Liver (tissue), 9 donors: ENCODE results near the gene ADGRB2. TPM values are rescaled to one million over a fixed set of nuclear protein-coding genes. Genes with fewer than 3 reads are reported as not detected.

Experiments
- DNase-seq: peaks from one replicate; pipeline ENCODE4 v3.0.0-alpha.2; 2017; ENCODE audit warnings: low spot score
- H3K27ac ChIP-seq, 2 donors: one replicate each; pipeline ENCODE4 v1.7.0; 2013; ENCODE audit warnings: inconsistent platforms in 2 of 2, low read length in 2 of 2, control low read depth in 1 of 2, low read depth in 1 of 2, mild to moderate bottlenecking in 1 of 2
- H3K27me3 ChIP-seq, 4 donors: one replicate each; pipeline versions ENCODE4 v1.6.1 to v1.7.0; 2013; ENCODE audit warnings: low read length in 3 of 4, inconsistent platforms in 1 of 4, mild to moderate bottlenecking in 1 of 4, moderate library complexity in 1 of 4; ENCODE audit not compliant: control insufficient read depth in 4 of 4, insufficient read depth in 4 of 4
- H3K36me3 ChIP-seq, 4 donors: one replicate each; pipeline versions ENCODE4 v1.6.1 to v1.7.0; 2013; ENCODE audit warnings: low read length in 3 of 4, mild to moderate bottlenecking in 3 of 4, low read depth in 1 of 4, moderate library complexity in 1 of 4; ENCODE audit not compliant: control insufficient read depth in 4 of 4, insufficient read depth in 3 of 4
- H3K4me1 ChIP-seq, 4 donors: one replicate each; pipeline versions ENCODE4 v1.6.1 to v1.7.0; 2013; ENCODE audit warnings: low read length in 3 of 4, mild to moderate bottlenecking in 3 of 4, moderate library complexity in 1 of 4; ENCODE audit not compliant: control insufficient read depth in 4 of 4, insufficient read depth in 4 of 4
- H3K4me3 ChIP-seq, 3 donors: one replicate each; pipeline versions ENCODE4 v1.6.1 to v1.7.0; 2013; ENCODE audit warnings: low read length in 3 of 3, control low read depth in 1 of 3, low read depth in 1 of 3, mild to moderate bottlenecking in 1 of 3
- H3K9ac ChIP-seq, 2 donors: one replicate each; pipeline ENCODE4 v1.7.0; 2013; ENCODE audit warnings: low read length in 2 of 2, mild to moderate bottlenecking in 2 of 2, moderate library complexity in 2 of 2, control low read depth in 1 of 2, low read depth in 1 of 2
- H3K9me3 ChIP-seq, 4 donors: one replicate each; pipeline versions ENCODE4 v1.6.1 to v1.7.0; 2013; ENCODE audit warnings: low read length in 3 of 4; ENCODE audit not compliant: control insufficient read depth in 4 of 4
- ATF3 ChIP-seq: IDR thresholded peaks from 2 replicates; pipeline ENCODE4 v1.6.1; 2016; ENCODE audit warnings: antibody characterized with exemption
- CTCF ChIP-seq: fragments of 150-350 bp; IDR thresholded peaks from 2 replicates; pipeline ENCODE4 v1.5.1; 2017; ENCODE audit warnings: improper control_type of control experiment, low read depth, low read length; ENCODE audit not compliant: missing input control
- EGR1 ChIP-seq, 2 donors: IDR thresholded peaks; 2 replicates each; pipeline ENCODE4 v1.6.1; 2016 to 2018; ENCODE audit warnings: antibody characterized with exemption in 2 of 2, low read depth in 2 of 2
- FOXA1 ChIP-seq: IDR thresholded peaks from 2 replicates; pipeline ENCODE4 v1.6.1; 2016; ENCODE audit warnings: antibody characterized with exemption
- FOXA2 ChIP-seq: IDR thresholded peaks from 2 replicates; pipeline ENCODE4 v1.6.1; 2016; ENCODE audit warnings: antibody characterized with exemption
- GABPA ChIP-seq, 2 donors: IDR thresholded peaks in 1 of 2; conservative IDR thresholded peaks in 1 of 2; 2 replicates each; pipeline ENCODE4 v1.6.1; 2016; ENCODE audit warnings: antibody characterized with exemption in 2 of 2, mild to moderate bottlenecking in 1 of 2, moderate library complexity in 1 of 2
- HNF4A ChIP-seq, 2 donors: conservative IDR thresholded peaks; 2 replicates each; pipeline ENCODE4 v1.6.1; 2016; ENCODE audit warnings: antibody characterized with exemption in 2 of 2, mild to moderate bottlenecking in 2 of 2
- HNF4G ChIP-seq: IDR thresholded peaks from 2 replicates; pipeline ENCODE4 v1.6.1; 2016; ENCODE audit warnings: antibody characterized with exemption
- JUND ChIP-seq, 2 donors: IDR thresholded peaks; 2 replicates each; pipeline ENCODE4 v1.6.1; 2016; ENCODE audit warnings: antibody characterized with exemption in 2 of 2
- MAX ChIP-seq: IDR thresholded peaks from 2 replicates; pipeline ENCODE4 v1.6.1; 2016; ENCODE audit warnings: antibody characterized with exemption
- NR2F2 ChIP-seq: IDR thresholded peaks from 2 replicates; pipeline ENCODE4 v1.6.1; 2016; ENCODE audit warnings: antibody characterized with exemption
- RAD21 ChIP-seq, 2 donors: IDR thresholded peaks; 2 replicates each; pipeline ENCODE4 v1.6.1; 2016; ENCODE audit warnings: antibody characterized with exemption in 2 of 2, mild to moderate bottlenecking in 2 of 2
- RXRA ChIP-seq, 2 donors: IDR thresholded peaks; 2 replicates each; pipeline ENCODE4 v1.6.1; 2017 to 2018; ENCODE audit warnings: antibody characterized with exemption in 2 of 2, mild to moderate bottlenecking in 1 of 2
- SP1 ChIP-seq: IDR thresholded peaks from 2 replicates; pipeline ENCODE4 v1.6.1; 2018; ENCODE audit warnings: antibody characterized with exemption, mild to moderate bottlenecking
- TAF1 ChIP-seq: conservative IDR thresholded peaks from 2 replicates; pipeline ENCODE4 v1.6.1; 2016; ENCODE audit warnings: antibody characterized with exemption, mild to moderate bottlenecking
- YY1 ChIP-seq: IDR thresholded peaks from 2 replicates; pipeline ENCODE4 v1.6.1; 2016; ENCODE audit warnings: antibody characterized with exemption, mild to moderate bottlenecking
- ZBTB33 ChIP-seq: IDR thresholded peaks from 2 replicates; pipeline ENCODE4 v1.6.1; 2016; ENCODE audit warnings: antibody characterized with exemption
- WGBS: extraction: QIAGEN DNeasy Blood & Tissue Kit; methylation state at CpG from one replicate; pipeline ENCODE4 v1.1.7; 2013; 5-methylcytosine and 5-hydroxymethylcytosine counted together
- polyA plus RNA-seq, 2 donors: library from polyadenylated mRNA; stranded (reverse) in 1 of 2; unstranded in 1 of 2; fragments of 200-250 nt in 1 of 2; fragments of >200 nt in 1 of 2; fragmentation: Nextera tagmentation in 1 of 2; extraction: Ambion mirVana in 1 of 2; gene quantifications; one replicate each; pipeline versions ENCODE4 v1.2.1 to v1.2.3, GENCODE V29; 2013 to 2015
- total RNA-seq, 2 donors: library from RNA; depleted of rRNA; stranded (reverse); fragments of >200 nt; gene quantifications; one replicate each; pipeline ENCODE4 v1.2.3, GENCODE V29; 2014
- donor health status: healthy.
- donor health status: healthy.
- donor health status: healthy.
- donor health status: healthy.
- donor health status: healthy.

ADGRB2 gene
- total and polyA plus RNA-seq, 4 donors, result under 0.01 to 0.05 (median 0.05) TPM; not detected in 1

GRCh38 chr1:31750858-31751510 is 13.2 kb downstream of the ADGRB2 start:
- no peaks in the 10 kb centered on the region for H3K27me3 ChIP-seq
- no peak for TF ChIP-seq HNF4A (conservative IDR thresholded peaks at IDR 0.05)
- no peak for TF ChIP-seq TAF1
- no peak for TF ChIP-seq FOXA1
- TF ChIP-seq NR2F2, result no peak
- no peak for TF ChIP-seq RXRA (IDR thresholded peaks at IDR 0.05)
- no peak for TF ChIP-seq RAD21 (IDR thresholded peaks at IDR 0.05)
- no peak for TF ChIP-seq JUND (IDR thresholded peaks at IDR 0.05)
- no peaks in the 10 kb centered on the region for H3K9me3 ChIP-seq
- no peak overlapping the region for H3K4me3 ChIP-seq
- DNase-seq, result no peak
- whole genome bisulfite sequencing, result 62% methylated on average over 11 of the region's 11 CpGs
- H3K9ac ChIP-seq, result no peak overlapping the region
- no peaks in the 10 kb centered on the region for H3K36me3 ChIP-seq
- H3K4me1 ChIP-seq, result peaks cover 5 to 18% (median 9%) of the 10 kb centered on the region in 4 donors
- H3K27ac ChIP-seq, result no peak overlapping the region

- Histone ChIP-seq H3K4me3 (no peak overlapping the region), H3K9me3 (no peaks in the 10 kb centered on the region), H3K27me3 (no peaks in the 10 kb centered on the region), H3K27ac (no peak overlapping the region), H3K9ac (no peak overlapping the region), H3K4me1 (peaks cover 5 to 18% (median 12%) of the 10 kb centered on the region in 4 donors), H3K36me3 (no peaks in the 10 kb centered on the region)
- WGBS, result 81% methylated on average over 7 of the region's 7 CpGs
- TF ChIP-seq TAF1, result no peak
- DNase-seq, result no peak
These were observed 14.1 kb downstream of the ADGRB2 start for GRCh38 chr1:31749785-31750735.

- Histone ChIP-seq H3K9ac (no peak overlapping the region), H3K27me3 (no peaks in the 10 kb centered on the region), H3K4me3 (no peak overlapping the region), H3K4me1 (peaks cover under 1 to 9% (median 3%) of the 10 kb centered on the region in 4 donors), H3K9me3 (no peaks in the 10 kb centered on the region), H3K27ac (no peak overlapping the region), H3K36me3 (no peaks in the 10 kb centered on the region)
- TF ChIP-seq RAD21 (IDR thresholded peaks at IDR 0.05) (no peak), RXRA (IDR thresholded peaks at IDR 0.05) (no peak), YY1 (no peak), MAX (no peak), EGR1 (IDR thresholded peaks at IDR 0.05; ENCODE audit: low read depth in 2 of 2) (no peak)
- no peak for DNase-seq
- 79% methylated on average over 4 of the region's 4 CpGs for WGBS
These were observed 15.8 kb downstream of the ADGRB2 start for GRCh38 chr1:31748365-31748764.

GRCh38 chr1:31747304-31747703 is 16.8 kb downstream of the ADGRB2 start:
- Histone ChIP-seq H3K36me3 (no peaks in the 10 kb centered on the region), H3K9ac (no peak overlapping the region), H3K4me3 (no peak overlapping the region), H3K27me3 (no peaks in the 10 kb centered on the region), H3K4me1 (peaks cover 0 to 7% (median 3%) of the 10 kb centered on the region in 4 donors), H3K9me3 (no peaks in the 10 kb centered on the region), H3K27ac (no peak overlapping the region)
- DNase-seq, result no peak
- TF ChIP-seq EGR1 (IDR thresholded peaks at IDR 0.05; ENCODE audit: low read depth in 2 of 2) (no peak), YY1 (no peak), MAX (no peak), FOXA2 (no peak), HNF4A (conservative IDR thresholded peaks at IDR 0.05) (no peak), HNF4G (no peak), ATF3 (no peak), FOXA1 (no peak), NR2F2 (no peak), ZBTB33 (no peak), SP1 (no peak), TAF1 (no peak), JUND (IDR thresholded peaks at IDR 0.05) (no peak), GABPA (IDR thresholded peaks at IDR 0.05 in 1 of 2, conservative IDR thresholded peaks at IDR 0.05 in 1 of 2) (no peak), CTCF (no peak), RAD21 (IDR thresholded peaks at IDR 0.05) (no peak), RXRA (IDR thresholded peaks at IDR 0.05) (no peak)
- whole genome bisulfite sequencing, result 86% methylated on average over 1 of the region's 1 CpG
